SIG-M5 (cell line): ENCODE data around the gene SRP19.
"Not testable (repeated sequence)": the region's sequence is repeated elsewhere in the genome, so short reads cannot be mapped to it uniquely, and the experiment has no call there.

Source experiments
- DNase-seq: peaks from one replicate; lab custom pipeline; 2025; lab: John Stamatoyannopoulos, UW

Gene SRP19

GRCh38 chr5:112860929-112861637, at the start of gene SRP19:
Gene SRP19 (plus strand): TSS chr5:112861287. CDS start chr5:112861377, 90 bp downstream.
- peak; percentile 91 for DNase-seq

- no peak for DNase-seq
Measured at GRCh38 chr5:112812549-112812948, 48.5 kb upstream of the SRP19 start.

GRCh38 chr5:112820246-112820645, 40.8 kb upstream of the SRP19 start:
- no peak for DNase-seq

DNA sequence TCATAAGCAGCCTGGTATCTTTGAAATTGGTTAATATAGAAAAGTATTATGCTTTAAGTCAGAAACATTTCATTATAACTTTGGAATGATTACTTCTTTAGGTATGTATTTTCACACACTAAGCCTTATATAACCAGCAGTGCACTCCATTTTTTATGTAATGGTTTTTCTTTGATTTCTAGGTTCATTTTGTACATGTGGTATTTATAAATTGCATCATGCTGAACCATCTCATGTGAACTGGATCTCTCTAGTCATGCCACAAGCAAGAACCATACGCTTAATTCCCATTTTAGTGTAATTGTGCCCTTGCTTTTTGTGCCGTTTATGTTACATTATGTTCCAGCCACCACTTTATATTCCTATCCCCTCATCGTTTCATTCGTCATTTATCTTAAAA, 38.6 kb upstream of the SRP19 start:
- no peak for DNase-seq

GRCh38 chr5:112823181-112823580, 37.9 kb upstream of the SRP19 start:
- DNase-seq, result no peak

- no peak for DNase-seq
Measured at GRCh38 chr5:112823656-112824055, 37.4 kb upstream of the SRP19 start.

GRCh38 chr5:112824197-112824596, 36.9 kb upstream of the SRP19 start:
- DNase-seq, result no peak

DNA sequence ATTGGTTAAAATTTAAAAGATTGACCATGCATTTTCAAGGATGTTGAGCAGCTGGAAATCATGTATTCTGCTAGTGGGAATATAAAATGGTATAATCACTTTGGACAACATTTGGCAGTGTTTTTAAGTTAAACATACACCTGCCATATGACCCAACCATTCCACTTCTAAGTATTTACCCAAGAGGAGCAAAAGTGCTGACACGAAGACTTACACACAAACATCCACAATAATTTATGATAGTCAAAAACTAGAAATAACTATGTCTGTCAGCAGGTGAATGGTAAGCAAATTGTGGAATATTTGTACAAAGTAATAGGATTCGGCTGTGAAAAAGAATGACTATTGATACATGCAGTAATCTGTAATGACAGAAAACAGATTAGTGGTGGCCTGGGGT, 30.7 kb upstream of the SRP19 start:
- no peak for DNase-seq

- no peak for DNase-seq
Measured at GRCh38 chr5:112833971-112834370, 27.1 kb upstream of the SRP19 start.

DNA sequence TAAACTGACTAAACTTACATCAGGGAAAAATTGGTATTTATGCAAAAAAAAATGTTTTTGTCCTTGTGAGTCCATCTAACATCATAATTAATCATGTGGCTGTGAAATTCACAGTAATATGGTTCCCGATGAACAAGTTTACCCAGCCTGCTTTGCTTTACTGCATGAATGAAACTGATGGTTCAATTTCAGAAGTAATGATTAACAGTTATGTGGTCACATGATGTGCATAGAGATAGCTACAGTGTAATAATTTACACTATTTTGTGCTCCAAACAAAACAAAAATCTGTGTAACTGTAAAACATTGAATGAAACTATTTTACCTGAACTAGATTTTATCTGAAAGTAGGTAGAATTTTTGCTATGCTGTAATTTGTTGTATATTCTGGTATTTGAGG, 16.6 kb upstream of the SRP19 start:
- no peak for DNase-seq

- DNase-seq, result no peak
Measured at GRCh38 chr5:112846556-112846955, 14.5 kb upstream of the SRP19 start.

GRCh38 chr5:112847306-112847705, 13.8 kb upstream of the SRP19 start:
- DNase-seq, result no peak

DNA sequence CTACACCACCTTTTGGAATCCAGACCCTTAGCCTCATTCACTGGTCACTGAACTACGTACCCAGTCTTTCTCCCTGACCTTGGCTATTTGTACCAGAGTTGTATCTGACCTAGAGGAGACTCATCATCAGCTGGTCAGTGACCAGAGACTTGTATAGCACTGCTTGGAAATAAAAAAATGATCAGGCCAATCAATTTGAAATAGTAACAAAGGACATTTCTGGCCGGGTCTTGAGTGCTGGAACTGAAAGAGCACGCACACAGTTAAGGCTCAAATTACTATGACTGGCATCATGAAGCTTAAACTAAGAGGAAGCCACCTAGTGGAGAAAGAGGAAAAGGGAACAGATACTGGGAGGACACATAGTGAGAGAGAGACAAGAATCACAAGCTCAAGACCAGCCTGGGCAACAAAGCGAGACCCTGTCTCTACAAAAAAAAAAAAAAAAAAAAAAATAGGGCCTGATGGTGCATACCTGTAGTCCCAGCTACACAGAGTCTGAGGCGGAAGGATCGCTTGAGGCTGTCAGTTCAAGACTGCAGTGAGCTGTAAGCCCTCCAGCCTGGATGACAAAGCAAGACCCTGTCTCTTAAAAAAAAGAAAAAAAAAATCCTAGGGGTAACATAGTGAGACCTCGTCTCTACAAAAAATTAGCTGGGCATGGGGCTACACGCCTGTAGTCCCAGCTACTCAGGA, 12.8 kb upstream of the SRP19 start:
- DNase-seq, result peak; percentile 60

- DNase-seq, result no peak
Measured at GRCh38 chr5:112849912-112850311, 11.2 kb upstream of the SRP19 start.

GRCh38 chr5:112854651-112855050, 6.4 kb upstream of the SRP19 start:
- no peak for DNase-seq

GRCh38 chr5:112857866-112858265, 3.2 kb upstream of the SRP19 start:
- no peak for DNase-seq

GRCh38 chr5:112860571-112860928, 537 bp upstream of the SRP19 start:
- not testable (repeated sequence) for DNase-seq

DNA sequence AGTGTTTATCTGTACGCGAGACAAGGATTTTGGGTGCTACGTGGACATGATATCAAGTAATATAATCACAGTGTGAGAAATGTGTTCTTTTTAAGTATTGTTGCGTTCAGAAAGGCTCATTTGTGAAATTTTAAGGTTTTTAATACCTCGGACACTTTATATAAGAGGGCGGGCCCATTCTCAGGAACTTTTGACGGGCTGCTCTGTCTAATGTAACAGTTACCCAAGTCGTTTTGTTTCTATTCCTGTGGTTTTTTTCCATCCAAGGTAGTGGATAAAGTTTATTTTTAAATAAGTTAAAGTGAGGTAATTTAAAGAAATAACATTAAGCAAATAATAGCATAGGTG, 525 bp downstream of the SRP19 start:
- DNase-seq, result no peak

GRCh38 chr5:112862085-112862484, 998 bp downstream of the SRP19 start:
- DNase-seq, result no peak

DNA sequence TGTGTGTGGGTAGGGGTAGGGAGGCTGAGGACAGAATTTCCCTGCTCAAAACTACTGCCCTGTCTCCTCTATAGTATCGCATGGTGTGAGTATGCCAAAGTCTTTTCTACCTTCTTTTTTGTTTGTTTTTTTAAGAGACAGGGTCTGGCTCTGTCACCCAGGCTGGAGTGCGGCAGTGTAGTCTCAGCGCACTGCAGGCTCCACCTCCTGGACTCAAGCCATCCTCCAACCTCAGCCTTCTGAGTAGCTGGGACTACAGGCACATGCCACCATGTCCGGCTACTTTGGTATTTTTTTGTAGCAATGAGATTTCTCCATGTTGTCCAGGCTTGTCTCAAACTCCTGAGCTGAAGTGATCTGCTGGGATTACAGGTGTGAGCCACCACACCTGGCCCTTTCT, 2.5 kb downstream of the SRP19 start:
- DNase-seq, result no peak

- DNase-seq, result no peak
Measured at GRCh38 chr5:112865128-112865527, 4.0 kb downstream of the SRP19 start.

DNA sequence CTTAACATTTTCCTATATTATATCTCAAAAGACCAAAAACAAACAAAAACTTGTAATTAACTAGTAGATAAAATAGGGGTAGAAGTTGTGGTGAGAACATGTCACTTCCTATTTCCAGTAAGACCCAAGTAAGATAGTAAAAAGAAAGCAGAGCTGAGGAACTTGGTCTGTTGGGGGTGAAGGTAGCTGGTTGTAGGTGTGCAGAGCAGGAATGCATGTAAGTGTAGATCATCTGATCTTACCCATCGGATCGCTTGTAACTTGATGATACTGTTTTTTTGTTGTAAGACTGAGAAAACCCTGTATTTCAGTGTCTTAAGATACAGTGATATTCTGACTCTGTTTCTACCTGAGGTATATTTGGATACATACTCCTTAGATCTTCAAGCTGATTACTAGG, 5.7 kb downstream of the SRP19 start:
- DNase-seq, result no peak

GRCh38 chr5:112867411-112867810, 6.3 kb downstream of the SRP19 start:
- no peak for DNase-seq

- DNase-seq, result no peak
Measured at GRCh38 chr5:112869948-112870347, 8.9 kb downstream of the SRP19 start.
